Measurements from ENCODE around the gene LARP7.

GRCh38 chr4:112650332-112650731 is 13.4 kb downstream of the LARP7 start:
- TF ChIP-seq POLR2A (IDR thresholded peaks at IDR 0.05) (no peak), POLR2AphosphoS5 (IDR thresholded peaks at IDR 0.05) (no peak)

Data from stomach (tissue), 4 donors.